ENCODE measurements around the gene TTC9C. TPM values are rescaled to one million over a fixed set of nuclear protein-coding genes. Genes with fewer than 3 reads are reported as not detected.
A peak's percentile ranks its signal among the peaks of the same experiment; 100 is the strongest.

TTC9C gene
- total RNA-seq, 2 experiments from 2014 or later: 44.3 to 46.1 TPM

DNA sequence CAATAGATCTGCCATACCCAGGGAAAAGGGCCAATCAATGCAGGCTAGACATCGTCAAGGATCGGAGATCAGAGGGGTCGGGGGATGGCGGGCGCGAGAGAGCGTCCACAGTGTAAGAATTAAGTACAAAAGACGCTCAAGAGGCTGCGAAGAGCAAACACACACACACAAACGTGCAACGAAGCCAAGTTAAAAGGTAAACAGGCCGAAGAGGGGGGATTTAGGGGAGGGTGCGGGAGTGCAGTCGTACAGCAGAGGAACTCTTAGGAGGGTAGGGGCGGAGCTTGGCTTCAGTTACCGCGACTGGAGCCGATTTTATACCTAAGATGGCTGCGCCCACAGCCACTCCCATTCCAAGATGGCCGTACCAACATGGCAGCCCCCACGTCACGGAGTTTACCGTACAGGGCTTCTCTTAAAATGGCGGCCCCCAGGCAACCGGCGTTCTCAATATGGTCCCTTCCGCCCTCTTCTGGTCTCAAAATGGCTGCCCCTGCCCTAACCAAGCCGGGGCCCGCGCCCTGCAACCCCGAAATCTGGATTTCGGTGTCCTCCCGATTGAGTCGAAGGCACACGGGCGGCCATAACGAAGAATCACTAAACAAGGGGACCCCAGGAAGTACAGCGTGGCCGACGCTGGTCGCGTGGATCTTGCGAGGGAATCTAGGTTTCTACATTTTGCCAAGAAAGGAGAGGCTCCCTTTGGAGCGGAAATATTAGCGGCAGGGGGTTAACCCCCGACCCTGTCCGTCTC is 18.9 kb upstream of the TTC9C start:
- H3K4me3 Mint-ChIP-seq: peak overlapping the region; percentile 85
- H3K36me3 Mint-ChIP-seq (ENCODE audit: low read depth): peaks cover 56% of the 10 kb centered on the region
- peak; percentile 79 for ATAC-seq
- ChIA-PET POLR2A (interaction anchor here (0.6 to 11.7 kb wide), 31 partner anchors 8 to 570 kb away, joined by 3 to 123 read pairs (median 5); partner anchors contain the start of genes C11orf98, CSKMT, EEF1G and HNRNPUL2), CTCF (interaction anchor here (1.0 to 3.6 kb wide), 6 partner anchors 18 to 285 kb away, joined by 3 to 15 read pairs (median 4); partner anchors contain the start of gene HNRNPUL2)
- H3K4me1 Mint-ChIP-seq (ENCODE audit: low read depth): peaks cover 73% of the 10 kb centered on the region
- DNase-seq: peak; percentile 99
- no peaks in the 10 kb centered on the region for H3K27me3 Mint-ChIP-seq (ENCODE audit: low read depth)
- no peaks in the 10 kb centered on the region for H3K9me3 Mint-ChIP-seq (ENCODE audit: insufficient read depth)
- H3K27ac Mint-ChIP-seq: peak overlapping the region; percentile 95

DNA sequence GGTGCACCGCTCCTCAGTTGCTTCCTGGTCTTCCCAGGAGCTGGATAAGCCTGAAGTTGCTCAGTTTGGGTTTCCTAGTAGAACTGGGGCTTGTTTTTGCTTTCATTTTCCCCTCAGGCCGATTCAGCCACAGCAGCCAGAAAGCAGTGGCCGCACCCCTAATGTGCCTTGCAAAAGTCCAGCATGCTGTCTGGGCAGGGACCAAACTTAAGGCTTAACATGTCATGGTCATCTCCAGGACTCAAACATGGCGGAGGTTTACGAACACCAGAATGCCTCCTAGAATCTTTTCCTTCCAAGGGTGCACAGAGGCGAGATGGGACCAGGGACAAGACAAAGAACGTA is 18.3 kb upstream of the TTC9C start:
- Mint-ChIP-seq H3K4me3 (peak overlapping the region; percentile 85), H3K36me3 (ENCODE audit: low read depth) (peaks cover 60% of the 10 kb centered on the region), H3K4me1 (ENCODE audit: low read depth) (peaks cover 77% of the 10 kb centered on the region), H3K27ac (peak overlapping the region; percentile 95), H3K27me3 (ENCODE audit: low read depth) (no peaks in the 10 kb centered on the region), H3K9me3 (ENCODE audit: insufficient read depth) (no peaks in the 10 kb centered on the region)
- CTCF ChIA-PET: interaction anchor here (1.0 to 3.6 kb wide), 5 partner anchors 17 to 285 kb away, joined by 4 to 15 read pairs (median 5); partner anchors contain the start of gene HNRNPUL2
- POLR2A ChIA-PET: interaction anchor here (0.6 to 11.7 kb wide), 19 partner anchors 8 to 172 kb away, joined by 3 to 123 read pairs (median 5); partner anchors contain the start of genes C11orf98, CSKMT, HNRNPUL2 and LBHD1
- DNase-seq: peak; percentile 59
- ATAC-seq: no peak

DNA sequence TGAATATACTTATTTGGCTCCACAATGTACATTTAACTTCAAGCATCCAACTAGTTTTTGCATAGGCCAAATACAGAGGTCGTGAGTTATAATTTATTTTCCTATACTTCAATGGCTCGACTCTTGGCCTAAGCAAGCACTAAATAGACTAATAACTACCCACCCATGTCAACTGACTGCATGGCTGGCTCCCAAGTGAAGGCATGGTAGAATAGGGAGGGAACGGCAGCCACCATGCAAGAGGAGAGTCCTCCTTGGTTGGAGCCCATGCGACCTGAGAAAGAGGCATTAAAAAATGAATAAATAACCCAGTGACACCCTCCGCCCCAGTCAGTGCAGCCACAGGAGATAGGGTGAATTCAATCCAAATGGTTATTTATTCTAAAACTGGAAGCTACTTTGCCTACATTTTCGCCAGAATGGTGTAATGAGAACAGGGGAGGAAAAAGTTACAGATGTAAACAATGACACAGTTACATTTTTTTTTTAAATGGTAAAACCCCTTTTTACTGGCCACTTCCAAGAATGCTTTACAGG is 15.9 kb upstream of the TTC9C start:
- Mint-ChIP-seq H3K4me1 (ENCODE audit: low read depth) (peaks cover 78% of the 10 kb centered on the region), H3K9me3 (ENCODE audit: insufficient read depth) (no peaks in the 10 kb centered on the region), H3K36me3 (ENCODE audit: low read depth) (peaks cover 72% of the 10 kb centered on the region), H3K27ac (peak overlapping the region; percentile 79), H3K4me3 (peak overlapping the region; percentile 3), H3K27me3 (ENCODE audit: low read depth) (no peaks in the 10 kb centered on the region)
- ChIA-PET CTCF (interaction anchor here (1.0 to 1.2 kb wide), 2 partner anchors 121 to 145 kb away, joined by 3 to 4 read pairs; partner anchors contain the start of gene TUT1), POLR2A (interaction anchor here (0.6 to 11.7 kb wide), 5 partner anchors 14 to 143 kb away, joined by 3 to 123 read pairs (median 4); partner anchors contain the start of genes GANAB, HNRNPUL2 and TTC9C)
- no peak for DNase-seq
- no peak for ATAC-seq

DNA sequence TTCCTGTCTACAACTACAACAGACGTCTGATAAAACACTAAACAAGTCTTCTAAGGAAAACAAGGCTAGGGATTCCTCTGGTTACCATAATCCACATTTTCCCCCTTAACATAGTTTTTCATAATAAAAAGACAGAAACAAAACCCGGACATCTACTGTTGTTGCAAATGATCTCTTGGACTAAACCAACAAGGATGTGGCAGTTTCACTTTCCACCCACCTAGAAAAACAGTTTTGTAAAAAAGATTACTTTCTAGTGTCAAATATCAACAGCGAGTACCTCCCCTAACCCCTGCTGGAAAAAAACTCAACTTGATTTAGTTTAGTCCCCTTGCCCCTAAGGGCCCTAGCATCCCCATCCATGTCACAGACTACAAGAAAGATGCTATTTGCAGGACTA is 15.4 kb upstream of the TTC9C start:
- Mint-ChIP-seq H3K9me3 (ENCODE audit: insufficient read depth) (no peaks in the 10 kb centered on the region), H3K27ac (peak overlapping the region; percentile 79), H3K36me3 (ENCODE audit: low read depth) (peaks cover 76% of the 10 kb centered on the region), H3K27me3 (ENCODE audit: low read depth) (no peaks in the 10 kb centered on the region), H3K4me1 (ENCODE audit: low read depth) (peaks cover 77% of the 10 kb centered on the region), H3K4me3 (peak overlapping the region; percentile 39)
- ChIA-PET CTCF (interaction anchor here (1.0 to 1.2 kb wide), 2 partner anchors 122 to 145 kb away, joined by 3 to 4 read pairs; partner anchors contain the start of gene TUT1), POLR2A (interaction anchor here (1.1 to 11.7 kb wide), 4 partner anchors 13 to 143 kb away, joined by 3 to 123 read pairs (median 6); partner anchors contain the start of genes GANAB, HNRNPUL2 and TTC9C)
- ATAC-seq: no peak
- no peak for DNase-seq

DNA sequence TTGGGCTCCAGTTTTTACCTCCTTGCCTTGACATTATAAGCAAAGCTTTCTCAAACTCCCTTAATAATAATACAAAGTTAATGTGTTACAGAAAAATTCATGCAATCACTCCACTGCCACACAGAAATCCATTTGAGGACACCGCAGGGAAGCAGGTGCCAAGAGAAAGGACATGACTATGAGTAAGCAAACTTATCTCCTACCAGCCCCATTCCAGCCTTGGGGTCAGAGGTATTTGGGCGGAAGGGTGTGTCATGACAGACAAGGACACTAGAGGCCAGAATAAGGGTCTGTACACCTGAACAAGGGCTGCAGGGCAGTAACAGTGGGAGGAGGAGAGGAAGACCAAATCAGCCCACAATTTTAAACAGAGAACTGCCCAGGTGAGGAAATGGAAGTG is 14.9 kb upstream of the TTC9C start:
- ATAC-seq (no peak), DNase-seq (no peak)
- Mint-ChIP-seq H3K4me3 (peak overlapping the region; percentile 39), H3K4me1 (ENCODE audit: low read depth) (peaks cover 77% of the 10 kb centered on the region), H3K27ac (peak overlapping the region; percentile 79), H3K36me3 (ENCODE audit: low read depth) (peaks cover 79% of the 10 kb centered on the region), H3K27me3 (ENCODE audit: low read depth) (no peaks in the 10 kb centered on the region), H3K9me3 (ENCODE audit: insufficient read depth) (no peaks in the 10 kb centered on the region)
- CTCF ChIA-PET: interaction anchor here (0.9 to 1.1 kb wide), 2 partner anchors 24 to 33 kb away, joined by 3 to 5 read pairs; no protein-coding TSS in a partner anchor
- POLR2A ChIA-PET: interaction anchor here (1.1 to 11.7 kb wide), 4 partner anchors 13 to 142 kb away, joined by 3 to 123 read pairs (median 6); partner anchors contain the start of genes GANAB, HNRNPUL2 and TTC9C

DNA sequence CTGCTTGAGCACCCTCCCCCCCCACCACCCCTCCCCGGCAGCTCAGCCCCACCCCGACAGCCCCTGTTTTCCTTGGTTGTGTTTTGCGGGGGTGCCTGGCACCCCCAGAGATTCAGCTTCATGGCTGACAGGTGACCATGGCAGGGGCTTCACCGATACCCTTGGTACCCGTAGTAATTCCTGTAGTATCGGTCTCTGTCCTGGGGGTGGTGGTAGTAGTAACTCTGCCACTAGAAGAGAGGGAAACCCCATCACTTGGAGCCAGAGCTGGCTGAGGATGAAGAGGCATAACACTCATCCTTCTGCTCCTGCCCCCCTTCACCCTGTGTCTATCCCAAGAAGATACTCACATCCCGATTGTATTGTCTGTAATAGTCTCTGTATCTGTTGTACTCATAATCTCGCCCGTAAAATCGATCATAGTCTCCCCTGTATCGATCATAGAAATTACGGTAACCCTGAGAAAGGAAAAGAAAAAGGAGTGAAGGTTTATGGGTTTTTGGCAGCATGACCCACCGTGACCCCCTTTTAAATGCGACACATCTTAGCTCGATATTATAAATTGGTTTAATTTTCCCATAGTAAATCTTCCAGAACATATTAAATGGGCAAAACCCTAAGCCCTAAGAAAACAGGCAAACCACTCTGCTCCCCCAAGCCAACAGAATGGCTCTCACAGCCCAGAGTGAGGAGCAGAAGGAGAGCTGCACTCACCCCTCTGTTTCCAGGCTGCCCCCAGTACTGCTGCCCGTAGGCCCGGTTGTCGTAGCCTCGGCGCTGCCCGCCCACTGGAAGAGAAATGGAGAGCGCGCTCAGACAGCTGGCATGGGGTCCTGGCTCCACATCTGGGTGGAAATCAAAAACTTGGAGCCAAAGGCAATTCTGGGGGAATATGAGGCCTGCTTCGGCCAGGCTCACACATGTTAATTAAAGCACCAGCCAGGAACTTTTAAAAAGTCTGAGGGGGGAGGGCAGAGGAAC is 12.8 kb upstream of the TTC9C start:
- Mint-ChIP-seq H3K4me3 (no peak overlapping the region), H3K27ac (peak overlapping the region; percentile 78), H3K4me1 (ENCODE audit: low read depth) (peaks cover 70% of the 10 kb centered on the region), H3K27me3 (ENCODE audit: low read depth) (no peaks in the 10 kb centered on the region), H3K9me3 (ENCODE audit: insufficient read depth) (no peaks in the 10 kb centered on the region), H3K36me3 (ENCODE audit: low read depth) (peaks cover 88% of the 10 kb centered on the region)
- ChIA-PET CTCF (interaction anchor here (0.9 to 1.6 kb wide), 3 partner anchors 9 to 163 kb away, joined by 3 to 4 read pairs (median 3); partner anchors contain the start of gene HNRNPUL2), POLR2A (interaction anchor here (0.9 to 11.7 kb wide), 3 partner anchors 11 to 51 kb away, joined by 3 to 123 read pairs (median 3); partner anchors contain the start of genes C11orf98, HNRNPUL2 and TTC9C)
- DNase-seq (no peak), ATAC-seq (no peak)

DNA sequence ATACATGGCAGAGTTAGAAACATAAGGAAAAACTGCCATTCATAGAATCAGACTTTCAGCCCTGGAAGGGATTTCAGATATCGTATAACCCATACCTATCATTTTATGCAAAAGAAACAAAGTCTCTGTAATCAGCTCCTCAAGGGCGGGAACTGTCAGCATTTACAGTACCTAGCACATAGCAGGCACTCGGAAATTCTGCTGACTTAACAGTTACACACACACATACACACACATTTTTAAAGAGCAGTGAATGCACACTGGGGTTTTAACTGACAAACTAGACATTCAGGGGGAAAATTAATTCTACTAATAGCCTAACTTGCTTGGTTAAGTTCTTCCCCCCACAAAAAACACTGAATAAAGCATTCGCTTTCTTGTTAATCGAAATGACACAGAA is 12.1 kb upstream of the TTC9C start:
- Mint-ChIP-seq H3K4me1 (ENCODE audit: low read depth) (peaks cover 71% of the 10 kb centered on the region), H3K9me3 (ENCODE audit: insufficient read depth) (no peaks in the 10 kb centered on the region), H3K27ac (peak overlapping the region; percentile 40), H3K27me3 (ENCODE audit: low read depth) (no peaks in the 10 kb centered on the region), H3K36me3 (ENCODE audit: low read depth) (peaks cover 89% of the 10 kb centered on the region), H3K4me3 (no peak overlapping the region)
- POLR2A ChIA-PET: interaction anchor here (0.9 to 11.7 kb wide), 3 partner anchors 10 to 125 kb away, joined by 3 to 123 read pairs (median 4); partner anchors contain the start of genes C11orf98, CSKMT, HNRNPUL2 and TTC9C
- no peak for DNase-seq
- CTCF ChIA-PET: interaction anchor here (0.9 to 1.6 kb wide), 3 partner anchors 8 to 163 kb away, joined by 3 to 5 read pairs (median 4); partner anchors contain the start of gene HNRNPUL2
- ATAC-seq: no peak

DNA sequence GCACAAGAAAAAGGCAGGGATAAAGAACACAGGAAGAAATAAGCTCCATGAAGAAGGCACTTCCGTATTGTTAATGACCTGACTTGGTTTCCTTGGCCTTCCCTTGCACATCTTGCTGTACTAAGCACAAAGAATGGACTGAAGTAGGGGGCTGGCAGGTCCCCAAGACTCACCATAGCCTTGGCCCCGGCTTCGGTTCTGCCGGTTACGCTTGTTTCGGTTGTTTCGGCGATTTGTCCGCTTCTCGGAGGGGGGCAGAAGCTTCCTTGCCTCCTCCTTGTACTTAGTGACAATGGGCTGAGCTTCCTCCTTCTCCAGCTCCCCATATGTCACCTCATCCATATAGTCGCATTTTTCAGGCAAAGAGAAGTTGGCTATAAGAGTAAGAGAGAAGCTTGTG is 11.5 kb upstream of the TTC9C start:
- peaks cover 76% of the 10 kb centered on the region for H3K4me1 Mint-ChIP-seq (ENCODE audit: low read depth)
- ChIA-PET POLR2A (interaction anchor here (0.9 to 11.7 kb wide), 4 partner anchors 8 to 124 kb away, joined by 3 to 123 read pairs (median 4); partner anchors contain the start of genes C11orf98, CSKMT, HNRNPUL2 and TTC9C), CTCF (interaction anchor here (1.6 kb wide), 2 partner anchors 7 to 10 kb away, joined by 4 to 5 read pairs; partner anchors contain the start of gene HNRNPUL2)
- no peak overlapping the region for H3K27ac Mint-ChIP-seq
- H3K27me3 Mint-ChIP-seq (ENCODE audit: low read depth): no peaks in the 10 kb centered on the region
- no peak overlapping the region for H3K4me3 Mint-ChIP-seq
- DNase-seq (no peak), ATAC-seq (no peak)
- H3K36me3 Mint-ChIP-seq (ENCODE audit: low read depth): peaks cover 89% of the 10 kb centered on the region
- no peaks in the 10 kb centered on the region for H3K9me3 Mint-ChIP-seq (ENCODE audit: insufficient read depth)

DNA sequence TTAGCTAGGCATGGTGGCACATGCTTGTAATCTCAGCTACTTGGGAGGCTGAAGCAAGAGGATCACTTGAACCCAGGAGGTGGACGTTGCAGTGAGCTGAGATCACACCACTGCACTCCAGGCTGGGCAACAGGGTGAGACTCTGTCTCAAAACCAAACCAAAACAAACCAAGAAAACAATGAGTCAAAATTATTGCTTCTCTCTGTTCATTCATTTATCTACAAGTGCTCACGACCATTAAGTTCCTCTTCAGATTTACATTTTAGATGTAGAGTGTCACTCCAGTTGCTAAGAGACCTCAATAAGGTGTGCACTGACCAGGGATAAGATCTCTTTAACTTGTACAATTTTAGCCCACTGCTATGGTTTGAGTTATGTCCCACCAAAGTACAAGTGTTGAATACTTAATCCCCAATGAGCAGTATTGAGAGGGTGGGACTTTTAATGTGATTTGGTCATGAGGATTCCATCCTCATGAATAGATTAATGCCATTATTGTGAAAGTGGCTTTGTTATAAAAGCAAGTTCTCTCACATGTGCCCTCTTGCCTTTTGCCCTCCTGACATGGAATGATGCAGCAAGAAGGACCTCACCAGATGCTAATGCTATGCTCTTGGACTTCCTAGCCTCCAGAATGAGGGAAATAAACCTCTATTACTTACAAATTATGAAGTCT is 8.8 kb upstream of the TTC9C start:
- Mint-ChIP-seq H3K4me1 (ENCODE audit: low read depth) (peaks cover 76% of the 10 kb centered on the region), H3K27me3 (ENCODE audit: low read depth) (no peaks in the 10 kb centered on the region), H3K4me3 (no peak overlapping the region), H3K9me3 (ENCODE audit: insufficient read depth) (no peaks in the 10 kb centered on the region), H3K27ac (no peak overlapping the region), H3K36me3 (ENCODE audit: low read depth) (peaks cover 94% of the 10 kb centered on the region)
- ChIA-PET CTCF (interaction anchor here (1.0 kb wide), 1 partner anchor 11 kb away, joined by 3 read pairs; no protein-coding TSS in a partner anchor), POLR2A (interaction anchor here (1.1 to 1.3 kb wide), 3 partner anchors 8 to 136 kb away, joined by 3 to 4 read pairs (median 3); partner anchors contain the start of gene HNRNPUL2)
- no peak for DNase-seq
- ATAC-seq: no peak

DNA sequence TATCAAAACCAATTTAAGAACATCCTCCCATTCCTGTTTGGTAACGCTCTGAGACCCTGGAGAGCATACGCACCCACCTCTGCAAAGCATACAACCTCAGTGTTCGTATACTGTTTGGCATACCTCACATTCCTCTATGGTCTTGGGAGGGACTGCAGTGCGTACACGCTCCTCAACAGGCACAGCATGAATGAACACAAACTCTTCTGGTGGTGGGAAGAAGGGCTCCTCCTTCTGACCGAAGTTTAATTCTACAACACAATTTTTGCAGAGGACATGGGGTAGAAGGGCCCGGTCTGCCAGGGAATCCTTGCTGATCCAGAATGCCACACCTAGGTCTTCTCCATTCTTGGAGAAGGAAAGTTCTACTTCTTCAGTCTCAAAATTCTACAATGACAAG is 6.3 kb upstream of the TTC9C start:
- Mint-ChIP-seq H3K9me3 (ENCODE audit: insufficient read depth) (no peaks in the 10 kb centered on the region), H3K4me1 (ENCODE audit: low read depth) (peaks cover 65% of the 10 kb centered on the region), H3K36me3 (ENCODE audit: low read depth) (peaks cover 91% of the 10 kb centered on the region), H3K4me3 (no peak overlapping the region), H3K27ac (no peak overlapping the region), H3K27me3 (ENCODE audit: low read depth) (no peaks in the 10 kb centered on the region)
- ChIA-PET POLR2A (interaction anchor here (3.1 to 7.7 kb wide), 2 partner anchors 11 to 57 kb away, joined by 10 to 123 read pairs; partner anchors contain the start of genes BSCL2, C11orf98, CSKMT and GNG3), CTCF (no interaction called here)
- ATAC-seq (no peak), DNase-seq (no peak)
